ENCODE measurements around the gene PRPF6.

The PRPF6 gene

DNA sequence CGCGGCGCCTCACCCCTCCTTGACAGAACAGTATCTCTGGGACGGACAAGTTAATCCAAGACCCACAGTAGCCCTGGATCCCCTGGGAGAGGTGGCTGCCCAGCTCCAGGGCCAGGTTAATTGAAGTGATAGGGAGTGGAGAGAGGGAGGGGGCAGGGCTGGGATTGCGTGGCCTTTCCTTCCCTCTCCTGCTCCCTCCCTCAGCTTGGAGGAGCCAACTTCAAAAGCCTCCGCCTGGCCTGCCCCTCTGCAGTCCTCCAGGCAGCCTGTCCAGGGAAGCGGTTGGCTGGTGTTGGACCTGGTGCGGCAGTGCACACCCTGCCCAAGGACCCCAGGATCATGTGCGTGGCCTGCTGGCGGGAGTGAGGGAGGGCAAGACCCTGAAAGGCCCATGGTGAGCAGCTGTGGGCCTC lies 55.0 kb downstream of the PRPF6 start, which contains the start of gene C20orf204:
Gene C20orf204, plus strand, starts transcription at position 250 of the 413 bp plus-strand sequence. Its CDS starts 142 bp downstream, at position 392.
- TF ChIP-seq ZFP30 (CRISPR knock-in tag; IDR thresholded peaks at IDR 0.05) = no peak
- no peak for TF ChIP-seq ISL1 (CRISPR knock-in tag; IDR thresholded peaks at IDR 0.05)
- no peak for TF ChIP-seq BACH2 (CRISPR knock-in tag; IDR thresholded peaks at IDR 0.05; ENCODE audit: borderline replicate concordance)
- TF ChIP-seq ARNTL (CRISPR knock-in tag; IDR thresholded peaks at IDR 0.05; ENCODE audit: borderline replicate concordance, low read depth) = no peak
- no peak for TF ChIP-seq PPARA (CRISPR knock-in tag; IDR thresholded peaks at IDR 0.05; ENCODE audit: borderline replicate concordance)
- no peak for TF ChIP-seq SNAI2 (CRISPR knock-in tag; IDR thresholded peaks at IDR 0.05)
- no peak for TF ChIP-seq ZNF70 (CRISPR knock-in tag; IDR thresholded peaks at IDR 0.05)
- TF ChIP-seq, protein P1, sequence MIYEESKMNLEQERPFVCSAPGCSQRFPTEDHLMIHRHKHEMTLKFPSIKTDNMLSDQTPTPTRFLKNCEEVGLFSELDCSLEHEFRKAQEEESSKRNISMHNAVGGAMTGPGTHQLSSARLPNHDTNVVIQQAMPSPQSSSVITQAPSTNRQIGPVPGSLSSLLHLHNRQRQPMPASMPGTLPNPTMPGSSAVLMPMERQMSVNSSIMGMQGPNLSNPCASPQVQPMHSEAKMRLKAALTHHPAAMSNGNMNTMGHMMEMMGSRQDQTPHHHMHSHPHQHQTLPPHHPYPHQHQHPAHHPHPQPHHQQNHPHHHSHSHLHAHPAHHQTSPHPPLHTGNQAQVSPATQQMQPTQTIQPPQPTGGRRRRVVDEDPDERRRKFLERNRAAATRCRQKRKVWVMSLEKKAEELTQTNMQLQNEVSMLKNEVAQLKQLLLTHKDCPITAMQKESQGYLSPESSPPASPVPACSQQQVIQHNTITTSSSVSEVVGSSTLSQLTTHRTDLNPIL (CRISPR knock-in tag; IDR thresholded peaks at IDR 0.05; ENCODE audit: low read depth) = no peak
- no peak for TF ChIP-seq ESRRG (CRISPR knock-in tag; IDR thresholded peaks at IDR 0.05)
- TF ChIP-seq TCF4 (CRISPR knock-in tag; IDR thresholded peaks at IDR 0.05; ENCODE audit: borderline replicate concordance) = no peak
- TF ChIP-seq CSDC2 (CRISPR knock-in tag; IDR thresholded peaks at IDR 0.05) = no peak
- ATAC-seq = no peak

DNA sequence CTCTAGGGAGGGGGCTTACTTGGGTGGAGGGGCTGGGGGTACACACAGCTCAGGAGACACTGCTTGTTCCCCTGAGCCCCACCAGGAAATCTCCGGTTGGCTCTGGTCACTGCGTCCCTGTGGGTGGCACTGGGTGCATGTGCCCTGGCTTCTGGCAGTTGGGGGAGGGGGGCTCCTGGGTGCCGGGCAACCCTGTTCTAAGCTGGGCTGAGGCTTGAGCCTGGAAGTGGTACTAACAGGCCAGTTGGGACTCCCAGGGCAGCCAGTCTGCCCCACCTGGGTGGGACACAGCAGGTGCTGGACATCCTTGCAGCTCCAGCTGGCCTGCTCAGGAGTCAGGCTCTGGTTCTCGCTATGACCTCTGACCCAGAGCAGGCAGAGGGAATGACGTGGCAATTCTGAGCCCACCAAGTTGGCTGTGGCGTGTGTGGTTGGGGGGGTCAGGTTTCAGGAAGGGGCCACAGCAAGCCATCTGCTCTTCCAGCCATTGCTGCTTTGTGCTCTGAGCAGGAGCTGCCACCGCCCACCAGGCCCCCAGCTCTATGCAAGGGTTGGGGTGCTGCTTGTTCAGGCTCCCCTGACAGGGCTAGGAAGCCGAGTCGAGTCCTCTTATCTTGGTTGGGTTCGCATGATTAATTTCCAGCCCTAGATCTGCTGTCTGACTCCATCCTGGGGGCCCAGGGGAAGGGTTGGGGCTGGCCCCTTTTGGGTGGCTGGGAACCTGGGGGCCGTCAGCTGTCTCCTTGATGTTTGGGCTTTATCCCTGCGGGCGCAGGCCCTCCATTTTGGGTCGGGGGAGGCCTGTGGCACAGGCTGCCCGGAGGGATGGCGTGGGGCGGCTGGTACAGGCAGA lies 55.6 kb downstream of the PRPF6 start:
- ATAC-seq = no peak
- no peak for TF ChIP-seq ZFP30 (CRISPR knock-in tag; IDR thresholded peaks at IDR 0.05)
- TF ChIP-seq, protein P1 (CRISPR knock-in tag; IDR thresholded peaks at IDR 0.05; ENCODE audit: low read depth) = no peak
- TF ChIP-seq, protein P2, sequence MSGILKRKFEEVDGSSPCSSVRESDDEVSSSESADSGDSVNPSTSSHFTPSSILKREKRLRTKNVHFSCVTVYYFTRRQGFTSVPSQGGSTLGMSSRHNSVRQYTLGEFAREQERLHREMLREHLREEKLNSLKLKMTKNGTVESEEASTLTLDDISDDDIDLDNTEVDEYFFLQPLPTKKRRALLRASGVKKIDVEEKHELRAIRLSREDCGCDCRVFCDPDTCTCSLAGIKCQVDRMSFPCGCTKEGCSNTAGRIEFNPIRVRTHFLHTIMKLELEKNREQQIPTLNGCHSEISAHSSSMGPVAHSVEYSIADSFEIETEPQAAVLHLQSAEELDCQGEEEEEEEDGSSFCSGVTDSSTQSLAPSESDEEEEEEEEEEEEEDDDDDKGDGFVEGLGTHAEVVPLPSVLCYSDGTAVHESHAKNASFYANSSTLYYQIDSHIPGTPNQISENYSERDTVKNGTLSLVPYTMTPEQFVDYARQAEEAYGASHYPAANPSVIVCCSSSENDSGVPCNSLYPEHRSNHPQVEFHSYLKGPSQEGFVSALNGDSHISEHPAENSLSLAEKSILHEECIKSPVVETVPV (CRISPR knock-in tag; IDR thresholded peaks at IDR 0.05) = no peak
- no peak for TF ChIP-seq RARB (CRISPR knock-in tag; IDR thresholded peaks at IDR 0.05)
- TF ChIP-seq ESRRG (CRISPR knock-in tag; IDR thresholded peaks at IDR 0.05) = no peak
- TF ChIP-seq ZFP3 (CRISPR knock-in tag; IDR thresholded peaks at IDR 0.05) = no peak

DNA sequence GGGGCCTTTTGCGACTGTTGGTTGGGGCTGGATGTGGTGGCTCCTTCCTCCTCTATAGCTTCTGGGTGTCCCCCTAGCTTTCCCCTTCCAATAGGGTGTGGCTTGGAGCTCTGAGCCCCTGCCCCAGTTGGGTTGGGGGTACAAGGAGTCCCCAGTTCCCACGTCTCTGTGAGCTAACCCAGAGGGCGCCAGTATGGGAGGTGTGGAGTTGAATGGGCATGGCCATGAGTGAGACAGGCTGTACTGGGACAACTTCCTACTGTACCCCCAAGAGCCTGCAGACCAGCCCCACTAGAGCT lies 56.2 kb downstream of the PRPF6 start:
- no peak for TF ChIP-seq TOX (CRISPR knock-in tag; IDR thresholded peaks at IDR 0.05; ENCODE audit: borderline replicate concordance)
- no peak for TF ChIP-seq ZNF70 (CRISPR knock-in tag; IDR thresholded peaks at IDR 0.05)
- no peak for TF ChIP-seq TCF4 (CRISPR knock-in tag; IDR thresholded peaks at IDR 0.05; ENCODE audit: borderline replicate concordance)
- no peak for TF ChIP-seq OSR1 (CRISPR knock-in tag; IDR thresholded peaks at IDR 0.05)
- no peak for TF ChIP-seq ZFP3 (CRISPR knock-in tag; IDR thresholded peaks at IDR 0.05)
- TF ChIP-seq SNAI2 (CRISPR knock-in tag; IDR thresholded peaks at IDR 0.05) = no peak
- no peak for TF ChIP-seq ZFP30 (CRISPR knock-in tag; IDR thresholded peaks at IDR 0.05)
- TF ChIP-seq ZC3H10 (CRISPR knock-in tag; IDR thresholded peaks at IDR 0.05) = no peak
- TF ChIP-seq ISL1 (CRISPR knock-in tag; IDR thresholded peaks at IDR 0.05) = no peak
- TF ChIP-seq ZNF8 (CRISPR knock-in tag; IDR thresholded peaks at IDR 0.05) = no peak
- no peak for TF ChIP-seq BACH2 (CRISPR knock-in tag; IDR thresholded peaks at IDR 0.05; ENCODE audit: borderline replicate concordance)
- TF ChIP-seq, protein P2 (CRISPR knock-in tag; IDR thresholded peaks at IDR 0.05) = no peak
- no peak for TF ChIP-seq ARNTL (CRISPR knock-in tag; IDR thresholded peaks at IDR 0.05; ENCODE audit: borderline replicate concordance, low read depth)
- no peak for TF ChIP-seq PPARA (CRISPR knock-in tag; IDR thresholded peaks at IDR 0.05; ENCODE audit: borderline replicate concordance)
- no peak for TF ChIP-seq CSDC2 (CRISPR knock-in tag; IDR thresholded peaks at IDR 0.05)
- no peak for TF ChIP-seq RARB (CRISPR knock-in tag; IDR thresholded peaks at IDR 0.05)
- no peak for TF ChIP-seq ZNF565 (CRISPR knock-in tag; conservative IDR thresholded peaks at IDR 0.05; ENCODE audit: low read depth)
- TF ChIP-seq, protein P3, sequence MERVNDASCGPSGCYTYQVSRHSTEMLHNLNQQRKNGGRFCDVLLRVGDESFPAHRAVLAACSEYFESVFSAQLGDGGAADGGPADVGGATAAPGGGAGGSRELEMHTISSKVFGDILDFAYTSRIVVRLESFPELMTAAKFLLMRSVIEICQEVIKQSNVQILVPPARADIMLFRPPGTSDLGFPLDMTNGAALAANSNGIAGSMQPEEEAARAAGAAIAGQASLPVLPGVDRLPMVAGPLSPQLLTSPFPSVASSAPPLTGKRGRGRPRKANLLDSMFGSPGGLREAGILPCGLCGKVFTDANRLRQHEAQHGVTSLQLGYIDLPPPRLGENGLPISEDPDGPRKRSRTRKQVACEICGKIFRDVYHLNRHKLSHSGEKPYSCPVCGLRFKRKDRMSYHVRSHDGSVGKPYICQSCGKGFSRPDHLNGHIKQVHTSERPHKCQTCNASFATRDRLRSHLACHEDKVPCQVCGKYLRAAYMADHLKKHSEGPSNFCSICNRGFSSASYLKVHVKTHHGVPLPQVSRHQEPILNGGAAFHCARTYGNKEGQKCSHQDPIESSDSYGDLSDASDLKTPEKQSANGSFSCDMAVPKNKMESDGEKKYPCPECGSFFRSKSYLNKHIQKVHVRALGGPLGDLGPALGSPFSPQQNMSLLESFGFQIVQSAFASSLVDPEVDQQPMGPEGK (CRISPR knock-in tag; IDR thresholded peaks at IDR 0.05; ENCODE audit: borderline replicate concordance) = no peak
- ATAC-seq = no peak

Measured in SK-N-SH treated with all-trans-retinoic acid at 6 μM for 48 hours (cell line).